GM12892 (cell line): ENCODE data around the gene OSBP.
"Not testable (repeated sequence)": the region's sequence is repeated elsewhere in the genome, so short reads cannot be mapped to it uniquely, and the experiment has no call there.

Experiments
- DNase-seq: peaks from one replicate; pipeline ENCODE4 v3.0.0; 2011; ENCODE audit not compliant: insufficient read length
- FAIRE-seq: peaks from 2 replicates; lab custom pipeline; 2011; peaks lifted over from hg19 to GRCh38; lab: Jason Lieb, UNC
- POLR2A ChIP-seq: IDR thresholded peaks from 2 replicates; pipeline ENCODE4 v1.6.1; 2011; ENCODE audit warnings: low read depth, low read length, control low read depth
- POLR2AphosphoS5 ChIP-seq: IDR thresholded peaks from 2 replicates; pipeline ENCODE4 v1.6.1; 2011; ENCODE audit warnings: low read depth, low read length, control low read depth
- TAF1 ChIP-seq: IDR thresholded peaks from 2 replicates; pipeline ENCODE4 v1.6.1; 2011; ENCODE audit warnings: low read depth, mild to moderate bottlenecking, control low read depth, low read length, borderline replicate concordance

Gene OSBP

DNA sequence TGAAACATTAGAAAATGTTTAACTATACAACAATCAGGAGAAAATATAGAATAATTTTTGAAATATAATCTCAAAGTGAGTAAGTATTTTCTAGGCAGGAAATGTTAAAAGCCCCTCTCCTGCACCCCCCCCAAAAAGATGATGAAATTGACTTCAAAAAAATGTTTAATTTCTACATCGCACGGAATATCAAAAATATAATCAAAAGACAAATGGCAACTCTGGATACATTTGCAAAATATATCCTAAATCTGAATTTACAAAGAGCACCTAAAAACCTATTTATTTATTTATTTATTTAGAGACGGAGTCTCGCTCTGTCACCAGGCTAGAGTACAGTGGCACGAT is 67.3 kb downstream of the OSBP start:
- DNase-seq: no peak
- FAIRE-seq: no peak
- TF ChIP-seq POLR2A (no peak), POLR2AphosphoS5 (no peak), TAF1 (no peak)

DNA sequence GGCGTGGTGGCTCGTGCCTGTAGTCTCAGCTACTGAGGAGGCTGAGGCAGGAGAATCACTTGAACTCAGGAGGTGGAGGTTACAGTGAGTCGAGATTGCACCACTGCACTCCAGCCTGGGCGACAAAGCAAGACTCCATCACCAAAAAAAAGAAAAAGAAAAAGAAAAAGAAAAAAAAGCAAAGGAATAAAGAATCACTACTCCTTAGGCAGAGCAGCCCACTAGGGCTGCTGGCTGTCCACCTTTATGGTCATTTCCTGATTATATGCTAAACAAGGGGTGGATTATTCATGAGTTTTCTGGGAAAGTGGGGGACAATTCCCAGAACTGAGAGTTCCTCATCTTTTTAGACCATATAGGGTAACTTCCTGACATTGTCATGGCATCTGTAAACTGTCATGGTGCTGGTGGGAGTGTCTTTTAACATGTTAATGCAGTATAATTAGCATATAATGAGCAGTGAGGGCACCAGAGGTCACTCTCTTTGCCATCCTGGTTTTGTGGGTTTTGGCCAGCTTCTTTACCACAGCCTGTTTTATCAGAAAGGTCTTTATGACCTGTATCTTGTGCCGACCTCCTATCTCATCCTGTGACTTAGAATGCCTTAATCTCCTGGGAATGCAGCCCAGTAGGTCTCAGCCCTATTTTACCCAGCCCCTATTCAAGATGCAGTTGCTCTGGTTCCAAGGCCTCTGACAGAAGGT is 67.8 kb downstream of the OSBP start:
- DNase-seq, FAIRE-seq: not testable (repeated sequence)

DNA sequence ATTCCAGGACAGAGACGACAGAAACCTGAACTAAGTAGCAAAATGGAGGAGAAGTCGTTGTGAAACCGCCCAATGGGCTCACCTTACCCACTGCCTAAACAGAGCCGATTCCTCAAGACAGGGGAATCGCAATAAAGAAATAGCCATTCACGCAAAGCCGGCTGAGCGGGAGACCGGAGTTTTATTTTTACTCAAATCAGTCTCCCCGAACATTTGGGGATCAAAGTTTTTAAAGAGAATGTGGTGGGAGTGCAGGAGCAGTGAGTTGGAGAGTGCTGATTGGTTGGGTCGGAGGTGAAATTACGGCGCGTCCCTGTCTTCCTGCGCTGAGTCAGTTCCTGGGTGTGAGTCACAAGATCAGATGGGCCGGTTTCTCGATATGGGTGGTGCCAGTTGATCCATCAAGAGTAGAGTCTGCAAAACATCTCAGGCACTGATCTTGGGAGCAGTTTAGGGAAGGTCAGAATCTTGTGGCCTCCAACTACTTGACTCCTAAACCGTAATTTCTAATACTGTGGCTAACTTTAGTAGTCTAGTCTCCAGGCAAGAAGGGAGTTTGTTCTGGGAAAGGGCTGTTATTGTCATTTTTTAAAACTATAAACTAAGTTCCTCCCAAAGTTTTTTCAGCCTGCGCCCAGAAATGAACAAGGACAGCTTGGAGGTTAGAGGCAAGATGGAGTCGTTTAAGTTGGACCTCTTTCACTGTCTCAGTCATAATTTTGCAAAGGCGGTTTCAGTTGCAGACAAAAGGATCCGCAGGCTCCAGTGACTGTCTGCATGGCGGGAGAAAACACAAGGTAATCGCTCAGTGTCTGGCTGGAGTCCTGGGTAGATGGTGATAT is 70.2 kb downstream of the OSBP start:
- DNase-seq: no peak

DNA sequence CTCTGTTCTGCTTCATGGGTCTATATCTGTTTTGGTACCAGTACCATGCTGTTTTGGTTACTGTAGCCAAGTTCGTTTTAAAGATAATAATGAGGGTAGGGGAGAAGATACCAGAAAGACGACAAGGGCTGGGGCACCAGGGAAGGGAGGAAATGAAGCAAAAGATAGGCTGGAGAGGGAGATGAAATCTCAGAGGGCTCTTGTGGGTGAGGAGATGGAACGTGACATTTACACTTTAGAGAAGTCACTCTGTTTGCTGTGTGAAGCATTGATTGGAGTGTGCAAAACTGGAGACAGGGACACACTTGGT is 70.8 kb downstream of the OSBP start:
- FAIRE-seq: no peak
- DNase-seq: no peak
- no peak for TF ChIP-seq POLR2A
- TF ChIP-seq TAF1: no peak
- no peak for TF ChIP-seq POLR2AphosphoS5

More for the DNA sequence above, 70.2 kb downstream of the OSBP start:
- no peak for TF ChIP-seq TAF1
- no peak for TF ChIP-seq POLR2AphosphoS5
- TF ChIP-seq POLR2A: no peak
- FAIRE-seq: no peak

DNA sequence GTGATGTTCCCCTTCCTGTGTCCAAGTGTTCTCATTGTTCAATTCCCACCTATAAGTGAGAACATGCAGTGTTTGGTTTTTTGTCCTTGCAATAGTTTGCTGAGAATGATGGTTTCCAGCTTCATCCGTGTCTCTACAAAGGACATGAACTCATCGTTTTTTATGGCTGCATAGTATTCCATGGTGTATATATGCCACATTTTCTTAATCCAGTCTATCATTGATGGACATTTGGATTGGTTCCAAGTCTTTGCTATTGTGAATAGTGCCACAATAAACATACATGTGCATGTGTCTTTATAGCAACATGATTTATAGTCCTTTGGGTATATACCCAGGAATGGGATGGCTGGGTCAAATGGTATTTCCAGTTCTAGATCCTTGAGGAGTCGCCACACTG is 71.9 kb downstream of the OSBP start:
- DNase-seq, FAIRE-seq: not testable (repeated sequence)

DNA sequence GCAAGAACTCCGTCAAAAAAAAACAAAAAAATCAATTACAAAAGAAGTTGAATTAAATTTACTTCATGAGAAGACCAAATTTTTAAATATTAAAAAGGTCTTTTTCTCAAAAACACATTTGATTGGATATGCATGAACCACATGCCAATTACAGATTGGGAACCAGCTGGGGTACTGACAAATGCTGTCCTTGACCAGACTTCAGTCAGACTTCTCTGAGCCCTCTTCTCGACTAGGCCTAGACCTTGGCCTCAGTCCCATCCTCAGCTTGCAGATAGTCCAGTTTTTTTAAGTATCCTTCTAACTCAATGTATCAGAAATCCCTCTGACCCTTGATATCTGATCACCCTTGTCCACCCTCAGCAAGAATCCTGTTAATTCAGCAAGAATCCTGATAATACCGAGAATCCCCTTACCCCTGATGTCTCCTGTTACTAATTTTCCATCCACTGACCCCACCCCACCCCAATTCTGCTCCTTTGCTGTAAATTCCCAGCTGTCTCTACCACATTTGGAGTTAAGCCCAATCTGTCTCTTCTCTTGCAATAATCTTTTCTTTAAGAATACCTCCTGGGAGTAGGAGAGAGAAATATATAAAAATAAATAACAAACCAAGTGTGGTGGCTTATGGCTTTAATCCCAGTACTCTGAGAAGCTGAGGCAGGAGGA is 73.3 kb downstream of the OSBP start:
- TF ChIP-seq POLR2AphosphoS5 (no peak), POLR2A (no peak), TAF1 (no peak)
- no peak for FAIRE-seq
- DNase-seq: no peak

DNA sequence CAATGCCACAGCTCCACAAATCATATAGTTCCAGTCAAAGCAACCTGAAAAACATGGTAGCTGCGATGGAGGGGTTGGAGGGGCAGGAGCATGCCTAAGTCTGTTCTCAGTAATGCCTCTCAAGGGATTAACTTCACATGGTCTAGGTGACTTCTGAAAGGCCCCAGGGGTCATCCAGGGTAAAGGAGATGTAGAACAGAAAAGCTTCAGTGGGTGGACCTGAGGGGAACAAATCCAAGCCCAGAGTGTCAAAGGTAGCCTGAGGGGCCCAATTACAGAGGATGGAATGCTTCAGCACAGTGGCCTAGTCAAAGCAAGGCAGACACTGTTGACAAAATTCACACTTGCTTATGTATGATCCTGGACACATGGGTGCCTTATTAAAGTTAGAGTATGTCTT is 80.9 kb downstream of the OSBP start:
- no peak for TF ChIP-seq POLR2AphosphoS5
- no peak for TF ChIP-seq POLR2A
- TF ChIP-seq TAF1: no peak
- FAIRE-seq (no peak), DNase-seq (no peak)

DNA sequence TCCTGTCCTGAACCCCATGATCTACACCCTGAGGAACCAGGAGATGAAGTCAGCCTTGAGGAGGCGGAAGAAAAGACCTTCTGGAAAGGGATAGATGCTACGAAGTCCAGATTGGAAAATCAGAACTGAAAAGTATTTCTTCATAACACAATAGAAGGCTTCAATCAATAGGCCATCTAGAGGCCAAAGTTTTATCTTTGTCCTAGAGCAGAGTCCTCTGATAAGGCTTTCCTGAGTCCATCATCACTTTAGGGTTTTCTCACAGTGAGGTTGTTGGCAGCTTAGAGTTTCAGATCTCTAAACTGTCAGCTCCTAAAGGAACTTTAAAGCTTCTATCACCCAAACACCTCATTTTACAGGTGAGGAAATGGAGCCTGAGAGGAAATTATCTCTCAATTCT is 83.0 kb downstream of the OSBP start:
- no peak for TF ChIP-seq TAF1
- TF ChIP-seq POLR2AphosphoS5: no peak
- no peak for TF ChIP-seq POLR2A
- no peak for DNase-seq
- no peak for FAIRE-seq

DNA sequence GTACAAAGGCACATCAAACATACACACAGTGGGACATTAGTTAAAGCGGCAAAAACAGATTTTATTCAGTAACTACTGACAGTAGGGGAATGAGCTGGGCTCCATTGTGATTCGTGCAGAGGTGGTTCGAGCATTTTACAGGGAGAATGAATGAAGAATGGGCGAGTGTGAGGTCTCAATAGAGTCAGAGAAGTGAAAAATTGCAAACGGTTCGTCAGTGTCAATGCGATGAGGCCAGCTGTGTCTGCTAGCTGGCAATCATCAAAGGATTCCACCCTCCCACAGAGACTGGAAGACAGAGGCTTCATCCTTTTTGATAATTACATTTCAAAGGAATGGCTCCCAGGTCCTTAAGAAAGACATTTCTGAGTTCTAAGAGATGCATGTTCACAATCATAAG is 86.9 kb downstream of the OSBP start:
- TF ChIP-seq POLR2AphosphoS5: no peak
- TF ChIP-seq POLR2A: no peak
- no peak for TF ChIP-seq TAF1
- FAIRE-seq: no peak
- no peak for DNase-seq
